H9 (cell line): ENCODE data around the gene ITPKB. TPM values are rescaled to one million over a fixed set of nuclear protein-coding genes. Genes with fewer than 3 reads are reported as not detected.

Source experiments
- DNase-seq: peaks from one replicate; pipeline ENCODE4 v3.0.0-alpha.2; 2017
- H2AFZ ChIP-seq: one replicate; pipeline ENCODE4 v1.6.1; 2013; ENCODE audit warnings: mild to moderate bottlenecking, low read length, control low read depth, moderate library complexity
- H2AK5ac ChIP-seq: 2 replicates; pipeline ENCODE4 v1.6.1; 2013; ENCODE audit warnings: low read length, control low read depth, mixed read lengths; ENCODE audit not compliant: insufficient read length
- H2BK120ac ChIP-seq: one replicate; pipeline ENCODE4 v1.6.1; 2013; ENCODE audit warnings: low read depth, mild to moderate bottlenecking, low read length, control low read depth, inconsistent platforms; ENCODE audit not compliant: poor library complexity, severe bottlenecking
- H2BK12ac ChIP-seq: 2 replicates; pipeline ENCODE4 v1.6.1; 2013; ENCODE audit warnings: low read length, control low read depth, mixed read lengths, low read depth; ENCODE audit not compliant: insufficient read length
- H2BK15ac ChIP-seq: 2 replicates; pipeline ENCODE4 v1.6.1; 2013; ENCODE audit warnings: low read depth, low read length, control low read depth
- H2BK20ac ChIP-seq: one replicate; pipeline ENCODE4 v1.6.1; 2013; ENCODE audit warnings: low read depth, mild to moderate bottlenecking, low read length, control low read depth, inconsistent platforms; ENCODE audit not compliant: poor library complexity, severe bottlenecking
- H2BK5ac ChIP-seq: 2 replicates; pipeline ENCODE4 v1.6.1; 2013; ENCODE audit warnings: low read length, control low read depth, mixed read lengths; ENCODE audit not compliant: insufficient read length
- H3K14ac ChIP-seq: 2 replicates; pipeline ENCODE4 v1.6.1; 2013; ENCODE audit warnings: low read length, control low read depth; ENCODE audit not compliant: insufficient read depth
- H3K18ac ChIP-seq: 2 replicates; pipeline ENCODE4 v1.6.1; 2013; ENCODE audit warnings: low read depth, mild to moderate bottlenecking, mixed read lengths, low read length, control low read depth; ENCODE audit not compliant: insufficient read length
- H3K23ac ChIP-seq: 2 replicates; pipeline ENCODE4 v1.6.1; 2013; ENCODE audit warnings: low read length, control low read depth, mixed read lengths, low read depth; ENCODE audit not compliant: insufficient read length
- H3K23me2 ChIP-seq: 2 replicates; pipeline ENCODE4 v1.6.1; 2013; ENCODE audit warnings: low read depth, mild to moderate bottlenecking, mixed read lengths, low read length, control low read depth; ENCODE audit not compliant: insufficient read length, poor library complexity, severe bottlenecking
- H3K27ac ChIP-seq: 2 replicates; pipeline ENCODE4 v1.5.1; 2013; ENCODE audit warnings: low read length, control low read depth, mixed read lengths, low read depth; ENCODE audit not compliant: insufficient read length
- H3K27me3 ChIP-seq: 2 replicates; pipeline ENCODE4 v1.6.1; 2013; ENCODE audit warnings: low read length, control low read depth, inconsistent platforms; ENCODE audit not compliant: insufficient read depth
- H3K4ac ChIP-seq: 2 replicates; pipeline ENCODE4 v1.6.1; 2013; ENCODE audit warnings: low read depth, mild to moderate bottlenecking, control low read depth, inconsistent platforms, low read length, moderate library complexity
- H3K4me1 ChIP-seq: 2 replicates; pipeline ENCODE4 v1.6.1; 2013; ENCODE audit warnings: low read length, control low read depth, inconsistent platforms; ENCODE audit not compliant: insufficient read depth
- H3K4me2 ChIP-seq: 2 replicates; pipeline ENCODE4 v1.6.1; 2013; ENCODE audit warnings: low read length, control low read depth, mixed read lengths; ENCODE audit not compliant: insufficient read length, insufficient read depth
- H3K56ac ChIP-seq: 2 replicates; pipeline ENCODE4 v1.6.1; 2013; ENCODE audit warnings: low read depth, mild to moderate bottlenecking, mixed read lengths, low read length, control low read depth; ENCODE audit not compliant: insufficient read length
- H3K79me1 ChIP-seq: 2 replicates; pipeline ENCODE4 v1.6.1; 2013; ENCODE audit warnings: low read depth, mild to moderate bottlenecking, moderate library complexity, low read length, control low read depth, inconsistent platforms; ENCODE audit not compliant: insufficient read depth, poor library complexity, severe bottlenecking
- H3K79me2 ChIP-seq: 2 replicates; pipeline ENCODE4 v1.6.1; 2013; ENCODE audit warnings: low read length, control low read depth, inconsistent platforms; ENCODE audit not compliant: insufficient read depth
- H3K9ac ChIP-seq: 2 replicates; pipeline ENCODE4 v1.6.1; 2013; ENCODE audit warnings: low read length, control low read depth, mixed read lengths; ENCODE audit not compliant: insufficient read length; ENCODE audit errors: extremely low read depth
- H3K9me3 ChIP-seq: one replicate; pipeline ENCODE4 v1.6.1; 2013; ENCODE audit warnings: low read depth, low read length, inconsistent platforms; ENCODE audit not compliant: control insufficient read depth
- H3T11ph ChIP-seq: one replicate; pipeline ENCODE4 v1.6.1; 2013; ENCODE audit warnings: mild to moderate bottlenecking, low read length, control low read depth, inconsistent platforms
- H4K20me1 ChIP-seq: one replicate; pipeline ENCODE4 v1.6.1; 2013; ENCODE audit not compliant: control insufficient read depth, insufficient read length, insufficient read depth
- H4K5ac ChIP-seq: 2 replicates; pipeline ENCODE4 v1.6.1; 2013; ENCODE audit warnings: low read depth, mild to moderate bottlenecking, mixed read lengths, low read length, control low read depth; ENCODE audit not compliant: insufficient read length
- H4K8ac ChIP-seq: replicated peaks from 2 replicates; pipeline ENCODE4 v1.6.1; 2013; ENCODE audit warnings: low read length, control low read depth, mixed read lengths, low read depth; ENCODE audit not compliant: insufficient read length
- H4K91ac ChIP-seq: 2 replicates; pipeline ENCODE4 v1.6.1; 2013; ENCODE audit warnings: low read depth, mild to moderate bottlenecking, moderate library complexity, mixed read lengths, low read length, control low read depth; ENCODE audit not compliant: insufficient read length
- H3K27ac Mint-ChIP-seq, 3 experiments: 2 replicates in 2 of 3; 3 replicates in 1 of 3; pipeline ENCODE4 v1.8.0; 2020 to 2021; ENCODE audit warnings: mixed read lengths in 3 of 3, mild to moderate bottlenecking in 1 of 3, moderate library complexity in 1 of 3
- H3K27me3 Mint-ChIP-seq: 2 replicates; pipeline ENCODE4 v1.8.0; 2021; ENCODE audit warnings: low read depth, mild to moderate bottlenecking, moderate library complexity, mixed read lengths
- H3K36me3 Mint-ChIP-seq, 3 experiments: 2 replicates in 2 of 3; 3 replicates in 1 of 3; pipeline ENCODE4 v1.8.0; 2020 to 2021; ENCODE audit warnings: low read depth in 3 of 3, mixed read lengths in 3 of 3; ENCODE audit not compliant: insufficient read depth in 1 of 3
- H3K4me1 Mint-ChIP-seq, 2 experiments: 2 replicates each; pipeline ENCODE4 v1.8.0; 2020; ENCODE audit warnings: mixed read lengths in 2 of 2
- H3K4me3 Mint-ChIP-seq, 2 experiments: 2 replicates in 1 of 2; 3 replicates in 1 of 2; pipeline ENCODE4 v1.8.0; 2020 to 2021; ENCODE audit warnings: mild to moderate bottlenecking in 2 of 2, mixed read lengths in 2 of 2, moderate library complexity in 1 of 2
- H3K9me3 Mint-ChIP-seq, 2 experiments: 2 replicates in 1 of 2; 3 replicates in 1 of 2; pipeline ENCODE4 v1.8.0; 2020; ENCODE audit warnings: mild to moderate bottlenecking in 2 of 2, mixed read lengths in 2 of 2, moderate library complexity in 1 of 2
- WGBS: extraction: QIAGEN DNeasy Blood & Tissue Kit; methylation state at CpG from one replicate; pipeline ENCODE4 v1.1.7; 2013; ENCODE audit warnings: missing lambda C conversion rate, low lambda C conversion rate, mixed read lengths; ENCODE audit not compliant: insufficient read length; ENCODE audit errors: extremely low coverage; 5-methylcytosine and 5-hydroxymethylcytosine counted together
- total RNA-seq: library from RNA; stranded (reverse); gene quantifications from 2 replicates; pipeline ENCODE4 v1.2.1, GENCODE V29; 2021
- TF ChIP-seq, protein P1 (sequence below): fragments of 200-600 bp; sonication (generic); conservative IDR thresholded peaks from 3 replicates; pipeline ENCODE4 v1.8.0; 2021; ENCODE audit warnings: antibody characterized with exemption, mild to moderate bottlenecking

The ITPKB gene
- total RNA-seq, 1 experiment from 2014 or later = 3.8 TPM

GRCh38 chr1:226702318-226702956, 36.6 kb downstream of the ITPKB start:
- TF ChIP-seq, protein P1, sequence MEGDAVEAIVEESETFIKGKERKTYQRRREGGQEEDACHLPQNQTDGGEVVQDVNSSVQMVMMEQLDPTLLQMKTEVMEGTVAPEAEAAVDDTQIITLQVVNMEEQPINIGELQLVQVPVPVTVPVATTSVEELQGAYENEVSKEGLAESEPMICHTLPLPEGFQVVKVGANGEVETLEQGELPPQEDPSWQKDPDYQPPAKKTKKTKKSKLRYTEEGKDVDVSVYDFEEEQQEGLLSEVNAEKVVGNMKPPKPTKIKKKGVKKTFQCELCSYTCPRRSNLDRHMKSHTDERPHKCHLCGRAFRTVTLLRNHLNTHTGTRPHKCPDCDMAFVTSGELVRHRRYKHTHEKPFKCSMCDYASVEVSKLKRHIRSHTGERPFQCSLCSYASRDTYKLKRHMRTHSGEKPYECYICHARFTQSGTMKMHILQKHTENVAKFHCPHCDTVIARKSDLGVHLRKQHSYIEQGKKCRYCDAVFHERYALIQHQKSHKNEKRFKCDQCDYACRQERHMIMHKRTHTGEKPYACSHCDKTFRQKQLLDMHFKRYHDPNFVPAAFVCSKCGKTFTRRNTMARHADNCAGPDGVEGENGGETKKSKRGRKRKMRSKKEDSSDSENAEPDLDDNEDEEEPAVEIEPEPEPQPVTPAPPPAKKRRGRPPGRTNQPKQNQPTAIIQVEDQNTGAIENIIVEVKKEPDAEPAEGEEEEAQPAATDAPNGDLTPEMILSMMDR = no peak
- Histone ChIP-seq H4K5ac (peak overlapping the region; percentile 70), H2BK15ac (no peak overlapping the region), H4K20me1 (no peaks in the 10 kb centered on the region), H3K23ac (no peak overlapping the region), H3K18ac (no peak overlapping the region), H3K27ac (peak overlapping the region; percentile 31), H3K23me2 (peaks cover 2% of the 10 kb centered on the region), H2BK12ac (no peak overlapping the region), H4K91ac (no peak overlapping the region), H2AK5ac (no peak overlapping the region), H3K79me2 (no peaks in the 10 kb centered on the region), H3K4me1 (peaks cover 10% of the 10 kb centered on the region; the same call in 1 of the 2 replicates), H2BK5ac (no peak overlapping the region), H3T11ph (no peak overlapping the region), H3K9me3 (no peaks in the 10 kb centered on the region), H4K8ac (no peak overlapping the region), H2BK20ac (no peak overlapping the region), H3K79me1 (no peaks in the 10 kb centered on the region), H3K9ac (peak overlapping the region; percentile 58), H2AFZ (no peak overlapping the region), H2BK120ac (no peak overlapping the region), H3K56ac (no peak overlapping the region), H3K27me3 (no peaks in the 10 kb centered on the region), H3K4ac (no peak overlapping the region), H3K4me2 (peak overlapping the region; percentile 39), H3K14ac (no peak overlapping the region)
- Mint-ChIP-seq H3K36me3 (no peaks in the 10 kb centered on the region; a peak in 2 of 7 replicates), H3K4me3 (peak overlapping the region; percentile 62 to 68; a peak in 4 of 5 replicates), H3K9me3 (peaks cover 0 to 4% of the 10 kb centered on the region in 2 experiments; a peak in 1 of 5 replicates), H3K4me1 (peaks cover 18 to 19% of the 10 kb centered on the region in 2 experiments), H3K27me3 (no peaks in the 10 kb centered on the region; the same call in 1 of the 2 replicates), H3K27ac (peak overlapping the region in 1 of 3 experiments; percentile 19; a peak in 2 of 7 replicates)
- no CpG with 5 or more reads among the region's 12 CpGs for WGBS
- DNase-seq = no peak
